GM18526 (cell line): ENCODE results near the gene POFUT2.

Experiments
- POLR2A ChIP-seq: IDR thresholded peaks from 3 replicates; pipeline ENCODE4 v1.6.1; 2011; ENCODE audit not compliant: insufficient read length; ENCODE audit errors: extremely low read depth

The POFUT2 gene

DNA sequence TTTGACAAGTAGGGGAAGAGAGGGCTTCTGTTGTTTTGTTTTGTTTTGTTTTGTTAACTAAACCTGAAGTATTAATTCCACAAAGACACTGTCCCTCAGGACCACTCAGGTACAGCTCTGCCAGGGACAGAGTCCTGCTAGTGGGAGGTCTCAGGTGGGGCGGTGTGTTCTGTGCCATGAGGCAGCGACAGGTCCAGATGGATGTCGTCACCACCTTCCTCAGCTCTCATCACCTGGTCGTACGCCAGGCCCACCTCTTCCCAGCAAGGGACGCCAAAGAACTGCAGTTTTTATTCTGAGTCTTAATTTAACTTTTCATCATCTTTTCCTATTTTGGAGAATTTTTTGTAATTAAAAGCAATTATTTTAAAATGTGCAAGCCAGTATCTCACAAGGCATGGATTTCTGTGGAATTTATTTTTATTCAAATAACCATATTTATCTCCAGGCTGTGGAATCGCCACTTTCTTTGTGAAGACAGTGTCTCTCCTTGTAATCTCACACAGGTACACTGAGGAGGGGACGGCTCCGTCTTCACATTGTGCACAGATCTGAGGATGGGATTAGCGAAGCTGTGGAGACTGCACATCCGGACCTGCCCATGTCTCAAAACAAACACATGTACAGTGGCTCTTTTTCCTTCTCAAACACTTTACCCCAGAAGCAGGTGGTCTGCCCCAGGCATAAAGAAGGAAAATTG lies 62.5 kb downstream of the POFUT2 start:
- TF ChIP-seq POLR2A: no peak

DNA sequence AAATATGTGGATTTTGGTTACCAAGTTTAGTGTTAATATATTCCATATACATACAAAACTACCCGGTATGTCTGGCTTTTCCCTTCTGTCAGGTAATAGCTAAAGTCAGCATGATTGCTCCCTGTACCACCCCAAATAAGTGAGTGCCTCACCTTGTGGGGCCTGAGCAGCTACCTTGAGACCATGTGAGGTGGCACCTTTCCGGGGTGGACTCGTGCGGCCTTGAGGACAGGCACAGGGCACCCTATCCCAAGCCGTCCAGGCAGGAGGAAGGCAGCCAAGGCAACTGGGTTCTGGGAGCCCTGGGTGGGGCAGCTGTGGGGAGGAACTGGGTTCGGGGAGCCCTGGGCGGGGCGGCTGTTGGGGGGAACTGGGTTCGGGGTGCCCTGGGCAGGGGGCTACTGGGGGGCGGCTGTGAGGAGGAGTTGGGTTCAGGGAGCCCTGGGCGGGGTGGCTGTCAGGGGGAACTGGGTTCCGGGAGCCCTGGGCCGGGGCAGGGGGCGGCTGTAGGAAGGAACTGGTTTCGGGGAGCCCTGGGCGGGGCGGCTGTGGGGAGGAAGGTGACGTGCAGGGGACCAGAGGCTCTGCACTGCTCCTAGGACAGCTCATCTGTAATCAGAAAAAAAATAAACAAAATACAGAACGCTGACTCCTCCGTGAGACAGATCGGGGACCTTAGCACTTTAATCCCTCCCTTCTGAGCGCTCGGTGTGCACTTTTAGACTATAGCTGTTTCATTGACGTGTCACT lies 63.3 kb downstream of the POFUT2 start:
- no peak for TF ChIP-seq POLR2A

- no peak for TF ChIP-seq POLR2A
Measured at GRCh38 chr21:45223236-45224185, 64.2 kb downstream of the POFUT2 start.

GRCh38 chr21:45222001-45222400 lies 65.7 kb downstream of the POFUT2 start:
- no peak for TF ChIP-seq POLR2A

GRCh38 chr21:45220714-45221490 lies 66.8 kb downstream of the POFUT2 start:
- TF ChIP-seq POLR2A: no peak

- TF ChIP-seq POLR2A: no peak
Measured at GRCh38 chr21:45220071-45220481, 67.6 kb downstream of the POFUT2 start.

GRCh38 chr21:45219517-45219916 lies 68.2 kb downstream of the POFUT2 start:
- TF ChIP-seq POLR2A: no peak

DNA sequence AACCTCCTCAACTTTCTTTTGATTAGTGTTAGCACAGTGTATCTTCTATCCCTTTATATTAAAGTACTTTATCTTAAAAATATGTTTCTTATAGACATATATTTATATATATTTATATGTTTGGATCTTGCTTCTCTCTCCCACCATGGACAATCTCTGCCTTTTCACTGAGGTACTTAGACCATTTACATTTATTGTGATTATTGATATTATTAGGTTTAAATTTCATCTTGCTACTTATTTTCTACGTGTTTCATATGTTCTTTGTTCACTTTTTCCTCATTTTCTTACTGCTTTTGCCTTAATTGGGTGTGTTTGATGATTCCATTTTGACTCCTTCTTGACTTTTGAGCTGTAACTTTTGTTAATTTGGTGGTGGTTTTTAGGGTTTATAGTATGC lies 70.7 kb downstream of the POFUT2 start:
- no peak for TF ChIP-seq POLR2A

GRCh38 chr21:45215213-45215612 lies 72.5 kb downstream of the POFUT2 start:
- TF ChIP-seq POLR2A: no peak
